GM23338 (cell line): ENCODE measurements around the gene SH3TC2. TPM values are rescaled to one million over a fixed set of nuclear protein-coding genes. Genes with fewer than 3 reads are reported as not detected.

Experiments
- ATAC-seq: fragments of 200-7000 bp; cut with Tn5 transposase; 3 replicates; pipeline ENCODE4 v1.9.1; 2020
- DNase-seq: peaks from one replicate; pipeline ENCODE4 v3.0.0-alpha.2; 2015; ENCODE audit warnings: low spot score
- H2AFZ ChIP-seq: fragments of 200-600 bp; sonication (generic); 2 replicates; pipeline ENCODE4 v1.8.0; 2016; ENCODE audit warnings: antibody characterized with exemption, mild to moderate bottlenecking, moderate library complexity
- H3F3A ChIP-seq: fragments of 200-600 bp; sonication (generic); replicated peaks from 2 replicates; pipeline ENCODE4 v1.8.0; 2017; ENCODE audit warnings: antibody characterized with exemption, mixed run types, low read depth
- H3K27ac ChIP-seq: fragments of 200-600 bp; sonication (generic); 2 replicates; pipeline ENCODE4 v1.6.1; 2016; ENCODE audit warnings: low read depth
- H3K27me3 ChIP-seq: fragments of 200-600 bp; sonication (generic); 2 replicates; pipeline ENCODE4 v1.8.0; 2016; ENCODE audit warnings: mild to moderate bottlenecking, mixed run types, moderate library complexity; ENCODE audit not compliant: insufficient read depth
- H3K36me3 ChIP-seq: fragments of 200-600 bp; sonication (generic); 2 replicates; pipeline ENCODE4 v1.8.0; 2016; ENCODE audit warnings: mild to moderate bottlenecking; ENCODE audit not compliant: insufficient read depth
- H3K4me1 ChIP-seq: fragments of 200-600 bp; sonication (generic); 2 replicates; pipeline ENCODE4 v1.8.0; 2016; ENCODE audit warnings: mild to moderate bottlenecking, moderate library complexity; ENCODE audit not compliant: insufficient read depth
- H3K4me2 ChIP-seq: fragments of 200-600 bp; sonication (generic); 2 replicates; pipeline ENCODE4 v1.7.1; 2017; ENCODE audit warnings: mixed run types
- H3K4me3 ChIP-seq: fragments of 200-600 bp; sonication (generic); 2 replicates; pipeline ENCODE4 v1.6.1; 2016; ENCODE audit warnings: mixed run types
- H3K79me2 ChIP-seq: fragments of 200-600 bp; sonication (generic); replicated peaks from 2 replicates; pipeline ENCODE4 v1.8.0; 2017; ENCODE audit warnings: mild to moderate bottlenecking; ENCODE audit not compliant: insufficient read depth
- H3K9me2 ChIP-seq: fragments of 200-600 bp; sonication (generic); 2 replicates; pipeline ENCODE4 v1.8.0; 2017; ENCODE audit not compliant: insufficient read depth
- H4K20me1 ChIP-seq: fragments of 200-600 bp; sonication (generic); replicated peaks from 2 replicates; pipeline ENCODE4 v1.8.0; 2017; ENCODE audit warnings: mild to moderate bottlenecking; ENCODE audit not compliant: insufficient read depth
- H3K27ac Mint-ChIP-seq: 2 replicates; pipeline ENCODE4 v1.8.0; 2020; ENCODE audit warnings: inconsistent platforms, mild to moderate bottlenecking, moderate library complexity, mixed read lengths
- H3K27me3 Mint-ChIP-seq: 3 replicates; pipeline ENCODE4 v1.8.0; 2022; ENCODE audit warnings: low read depth, mild to moderate bottlenecking, moderate library complexity, mixed read lengths, inconsistent platforms; ENCODE audit not compliant: insufficient read depth, poor library complexity
- H3K36me3 Mint-ChIP-seq: 3 replicates; pipeline ENCODE4 v1.8.0; 2021; ENCODE audit warnings: low read depth, mild to moderate bottlenecking, inconsistent platforms, moderate library complexity, mixed read lengths
- H3K4me1 Mint-ChIP-seq: 3 replicates; pipeline ENCODE4 v1.8.0; 2020; ENCODE audit warnings: mild to moderate bottlenecking, inconsistent platforms, mixed read lengths
- H3K4me3 Mint-ChIP-seq: 3 replicates; pipeline ENCODE4 v1.8.0; 2021; ENCODE audit warnings: moderate library complexity, mild to moderate bottlenecking, inconsistent platforms, mixed read lengths
- H3K9me3 Mint-ChIP-seq: 3 replicates; pipeline ENCODE4 v1.8.0; 2020; ENCODE audit warnings: moderate library complexity, mild to moderate bottlenecking, inconsistent platforms, mixed read lengths
- CREB1 ChIP-seq: fragments of 250-450 bp; sonication (Bioruptor Pico); IDR thresholded peaks from 2 replicates; pipeline ENCODE4 v1.5.0; 2020; ENCODE audit warnings: low read depth, mild to moderate bottlenecking, moderate library complexity
- CTCF ChIP-seq, 2 experiments: fragments of 200-600 bp in 1 of 2; sonication (generic) in 1 of 2; conservative IDR thresholded peaks; 2 replicates each; pipeline versions ENCODE4 v1.5.1 to v1.6.1; 2016 to 2017; ENCODE audit warnings: antibody characterized with exemption in 2 of 2, low read depth in 2 of 2, mild to moderate bottlenecking in 2 of 2, moderate library complexity in 1 of 2
- EZH2 ChIP-seq: fragments of 200-600 bp; sonication (generic); IDR thresholded peaks from one replicate; pipeline ENCODE4 v1.8.0; 2017; ENCODE audit warnings: antibody characterized with exemption, mild to moderate bottlenecking, low read depth; ENCODE audit not compliant: unreplicated experiment
- JUNB ChIP-seq: IDR thresholded peaks from one replicate; pipeline ENCODE4 v1.6.1; 2016; ENCODE audit warnings: antibody characterized with exemption; ENCODE audit not compliant: unreplicated experiment
- NANOG ChIP-seq: IDR thresholded peaks from 2 replicates; pipeline ENCODE4 v1.6.1; 2016; ENCODE audit warnings: antibody characterized with exemption, borderline replicate concordance
- POLR2AphosphoS5 ChIP-seq: IDR thresholded peaks from 2 replicates; pipeline ENCODE4 v1.6.1; 2016; ENCODE audit warnings: antibody characterized with exemption, low read depth
- STAT1 ChIP-seq: IDR thresholded peaks from one replicate; pipeline ENCODE4 v1.6.1; 2016; ENCODE audit warnings: antibody characterized with exemption; ENCODE audit not compliant: unreplicated experiment
- ZNF114 ChIP-seq: fragments of 250-450 bp; sonication (Bioruptor Pico); IDR thresholded peaks from 2 replicates; pipeline ENCODE4 v1.5.0; 2020; ENCODE audit warnings: mild to moderate bottlenecking, moderate library complexity
- ZNF462 ChIP-seq: fragments of 250-450 bp; sonication (Bioruptor Pico); IDR thresholded peaks from 2 replicates; pipeline ENCODE4 v1.5.0; 2020; ENCODE audit warnings: mild to moderate bottlenecking, moderate library complexity
- polyA plus RNA-seq: library from polyadenylated mRNA; unstranded; fragments of >200 nt; fragmentation: Nextera tagmentation; extraction: Ambion mirVana; gene quantifications from 2 replicates; pipeline ENCODE4 v1.2.1, GENCODE V29; 2016
- total RNA-seq: library from RNA; depleted of rRNA; stranded (reverse); fragments of >200 nt; shearing (Covaris generic); gene quantifications from 2 replicates; pipeline ENCODE4 v1.2.3, GENCODE V29; 2014
- TF ChIP-seq, protein P1 (sequence below): IDR thresholded peaks from 2 replicates; pipeline ENCODE4 v1.6.1; 2016; ENCODE audit warnings: antibody characterized with exemption

The SH3TC2 gene
- total and polyA plus RNA-seq, 2 experiments from 2014 or later = 0.10 to 0.17 TPM

DNA sequence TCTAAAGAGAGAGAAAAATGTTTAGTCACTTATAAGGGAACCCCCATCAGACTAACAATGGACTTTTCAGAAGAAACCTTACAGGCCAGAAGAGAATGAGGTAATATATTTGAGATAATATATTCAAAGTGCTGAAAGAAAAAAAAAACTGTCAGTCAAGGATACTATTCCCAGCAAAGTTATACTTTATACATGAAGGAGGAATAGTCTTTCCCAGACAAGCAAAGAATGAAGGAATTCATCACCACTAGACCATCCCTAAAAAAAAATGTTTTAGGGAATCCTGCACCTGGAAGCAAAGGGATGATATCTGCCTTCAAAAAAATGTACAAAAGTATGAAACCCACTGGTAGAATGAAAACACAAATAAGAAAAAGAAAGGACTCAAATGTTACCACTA is 37.5 kb upstream of the SH3TC2 start:
- Histone ChIP-seq H3K27me3 (no peaks in the 10 kb centered on the region), H3K27ac (no peak overlapping the region), H3K4me1 (no peaks in the 10 kb centered on the region), H3K79me2 (no peaks in the 10 kb centered on the region), H3F3A (no peaks in the 10 kb centered on the region), H3K4me3 (no peak overlapping the region), H2AFZ (no peak overlapping the region), H3K36me3 (no peaks in the 10 kb centered on the region), H3K9me2 (no peaks in the 10 kb centered on the region), H3K4me2 (no peak overlapping the region), H4K20me1 (no peaks in the 10 kb centered on the region)
- ATAC-seq (no peak), DNase-seq (no peak)
- Mint-ChIP-seq H3K36me3 (no peaks in the 10 kb centered on the region; the same call in 1 of the 3 replicates), H3K4me3 (no peak overlapping the region), H3K9me3 (peaks cover 24% of the 10 kb centered on the region), H3K4me1 (no peaks in the 10 kb centered on the region), H3K27ac (no peak overlapping the region), H3K27me3 (no peaks in the 10 kb centered on the region)
- TF ChIP-seq ZNF462 (CRISPR knock-in tag) = no peak
- no peak for TF ChIP-seq POLR2AphosphoS5

DNA sequence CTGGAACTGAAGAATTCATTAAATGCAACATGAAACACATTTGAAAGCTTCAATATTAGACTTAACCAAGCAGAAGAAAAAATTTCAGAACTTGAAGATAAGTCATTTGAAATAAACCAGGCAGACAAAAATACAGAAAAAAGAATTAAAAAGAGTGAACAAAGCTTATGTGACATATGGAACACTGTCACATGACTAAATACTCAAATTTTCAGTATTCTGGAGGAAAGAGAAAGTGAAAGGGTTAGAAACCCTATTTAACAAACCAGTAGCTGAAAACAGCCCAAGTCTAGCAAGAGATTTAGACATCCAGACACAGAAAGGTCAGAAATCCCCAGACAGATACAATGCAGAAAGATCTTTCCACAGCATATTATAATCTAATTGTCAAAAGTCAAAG is 37.1 kb upstream of the SH3TC2 start:
- Histone ChIP-seq H3K36me3 (no peaks in the 10 kb centered on the region), H4K20me1 (no peaks in the 10 kb centered on the region), H3K4me1 (no peaks in the 10 kb centered on the region), H3K27ac (no peak overlapping the region), H3K27me3 (no peaks in the 10 kb centered on the region), H3K4me2 (no peak overlapping the region), H3F3A (no peaks in the 10 kb centered on the region), H3K4me3 (no peak overlapping the region), H3K79me2 (no peaks in the 10 kb centered on the region), H2AFZ (no peak overlapping the region), H3K9me2 (no peaks in the 10 kb centered on the region)
- Mint-ChIP-seq H3K27ac (no peak overlapping the region), H3K4me1 (no peaks in the 10 kb centered on the region), H3K27me3 (no peaks in the 10 kb centered on the region), H3K9me3 (peaks cover 24% of the 10 kb centered on the region), H3K36me3 (no peaks in the 10 kb centered on the region; the same call in 1 of the 3 replicates), H3K4me3 (no peak overlapping the region)
- ATAC-seq (no peak), DNase-seq (no peak)
- no peak for TF ChIP-seq CTCF (conservative IDR thresholded peaks at IDR 0.05; ENCODE audit: low read depth in 2 of 2)
- TF ChIP-seq, protein P1, sequence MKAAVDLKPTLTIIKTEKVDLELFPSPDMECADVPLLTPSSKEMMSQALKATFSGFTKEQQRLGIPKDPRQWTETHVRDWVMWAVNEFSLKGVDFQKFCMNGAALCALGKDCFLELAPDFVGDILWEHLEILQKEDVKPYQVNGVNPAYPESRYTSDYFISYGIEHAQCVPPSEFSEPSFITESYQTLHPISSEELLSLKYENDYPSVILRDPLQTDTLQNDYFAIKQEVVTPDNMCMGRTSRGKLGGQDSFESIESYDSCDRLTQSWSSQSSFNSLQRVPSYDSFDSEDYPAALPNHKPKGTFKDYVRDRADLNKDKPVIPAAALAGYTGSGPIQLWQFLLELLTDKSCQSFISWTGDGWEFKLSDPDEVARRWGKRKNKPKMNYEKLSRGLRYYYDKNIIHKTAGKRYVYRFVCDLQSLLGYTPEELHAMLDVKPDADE = no peak
- no peak for TF ChIP-seq JUNB
- TF ChIP-seq ZNF114 = no peak
- TF ChIP-seq STAT1 = no peak
- TF ChIP-seq NANOG = no peak
- TF ChIP-seq EZH2 = no peak
- no peak for TF ChIP-seq CREB1 (CRISPR knock-in tag)
